ENCODE measurements around the gene NEDD1.

Gene NEDD1

DNA sequence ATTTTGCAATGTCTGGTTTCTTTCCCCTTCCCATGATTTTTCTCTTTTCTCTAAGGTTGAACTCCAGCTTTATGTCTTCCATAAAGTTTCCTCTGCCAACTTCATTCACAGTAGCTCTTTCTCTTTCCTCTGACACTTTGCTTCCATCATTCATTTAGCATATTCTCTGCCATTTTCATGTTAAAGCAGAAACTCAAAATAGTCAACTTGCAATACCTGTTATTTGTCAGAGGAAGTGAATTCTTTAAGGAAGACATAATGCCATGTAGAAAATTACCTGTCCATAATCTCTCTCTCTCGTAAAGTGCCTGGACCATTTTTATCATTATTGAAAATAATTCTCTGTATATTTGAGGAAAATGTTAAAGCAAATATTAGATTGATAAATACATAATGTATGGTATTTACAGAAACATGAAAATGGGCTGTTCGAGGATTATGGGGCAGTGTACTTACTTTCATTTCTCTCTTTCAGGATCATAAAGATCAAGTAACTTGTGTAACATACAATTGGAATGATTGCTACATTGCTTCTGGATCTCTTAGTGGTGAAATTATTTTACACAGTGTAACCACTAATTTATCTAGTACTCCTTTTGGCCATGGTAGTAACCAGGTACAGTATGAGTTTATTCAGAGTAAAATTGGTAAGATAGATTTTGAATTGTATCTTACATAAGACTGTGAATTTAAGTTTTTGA, 12.6 kb downstream of the NEDD1 start:
- TF ChIP-seq, protein P1, sequence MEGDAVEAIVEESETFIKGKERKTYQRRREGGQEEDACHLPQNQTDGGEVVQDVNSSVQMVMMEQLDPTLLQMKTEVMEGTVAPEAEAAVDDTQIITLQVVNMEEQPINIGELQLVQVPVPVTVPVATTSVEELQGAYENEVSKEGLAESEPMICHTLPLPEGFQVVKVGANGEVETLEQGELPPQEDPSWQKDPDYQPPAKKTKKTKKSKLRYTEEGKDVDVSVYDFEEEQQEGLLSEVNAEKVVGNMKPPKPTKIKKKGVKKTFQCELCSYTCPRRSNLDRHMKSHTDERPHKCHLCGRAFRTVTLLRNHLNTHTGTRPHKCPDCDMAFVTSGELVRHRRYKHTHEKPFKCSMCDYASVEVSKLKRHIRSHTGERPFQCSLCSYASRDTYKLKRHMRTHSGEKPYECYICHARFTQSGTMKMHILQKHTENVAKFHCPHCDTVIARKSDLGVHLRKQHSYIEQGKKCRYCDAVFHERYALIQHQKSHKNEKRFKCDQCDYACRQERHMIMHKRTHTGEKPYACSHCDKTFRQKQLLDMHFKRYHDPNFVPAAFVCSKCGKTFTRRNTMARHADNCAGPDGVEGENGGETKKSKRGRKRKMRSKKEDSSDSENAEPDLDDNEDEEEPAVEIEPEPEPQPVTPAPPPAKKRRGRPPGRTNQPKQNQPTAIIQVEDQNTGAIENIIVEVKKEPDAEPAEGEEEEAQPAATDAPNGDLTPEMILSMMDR (IDR thresholded peaks at IDR 0.05; ENCODE audit: low read depth, low read length) = no peak
- no peak for DNase-seq
- peaks cover under 1% of the 10 kb centered on the region; the same call in 1 of the 2 replicates for H3K36me3 ChIP-seq

DNA sequence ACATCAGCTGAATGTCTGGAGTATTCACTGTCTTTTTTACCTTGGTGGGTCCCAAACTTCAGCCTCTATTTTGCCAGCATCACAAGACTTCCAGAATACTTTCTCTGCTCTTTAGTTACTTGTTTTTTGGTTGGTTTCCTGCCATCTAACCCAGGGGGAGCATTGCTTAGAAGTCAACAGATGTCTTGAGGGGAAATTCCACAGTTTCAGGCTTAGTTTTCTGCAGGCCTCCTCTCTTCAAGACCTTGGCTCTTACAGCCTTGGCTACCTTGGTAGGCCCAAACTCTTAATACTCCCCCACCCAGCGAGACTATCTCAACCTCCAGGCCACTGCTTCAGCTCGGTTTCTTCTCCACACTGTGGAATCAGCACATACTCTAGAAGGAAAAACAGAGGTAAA, 41.7 kb downstream of the NEDD1 start:
- H3K4me3 ChIP-seq (ENCODE audit: low read depth, low read length) = no peak overlapping the region
- H3K36me3 ChIP-seq = peaks cover 5% of the 10 kb centered on the region

More for the DNA sequence above, 12.6 kb downstream of the NEDD1 start:
- H3K27me3 ChIP-seq (ENCODE audit: insufficient read depth, low read depth, severe bottlenecking) = no peaks in the 10 kb centered on the region
- H3K4me3 ChIP-seq (ENCODE audit: low read depth, low read length) = no peak overlapping the region
- H3K27ac ChIP-seq = no peak overlapping the region
- no peaks in the 10 kb centered on the region for H3K9me3 ChIP-seq (ENCODE audit: severe bottlenecking)

DNA sequence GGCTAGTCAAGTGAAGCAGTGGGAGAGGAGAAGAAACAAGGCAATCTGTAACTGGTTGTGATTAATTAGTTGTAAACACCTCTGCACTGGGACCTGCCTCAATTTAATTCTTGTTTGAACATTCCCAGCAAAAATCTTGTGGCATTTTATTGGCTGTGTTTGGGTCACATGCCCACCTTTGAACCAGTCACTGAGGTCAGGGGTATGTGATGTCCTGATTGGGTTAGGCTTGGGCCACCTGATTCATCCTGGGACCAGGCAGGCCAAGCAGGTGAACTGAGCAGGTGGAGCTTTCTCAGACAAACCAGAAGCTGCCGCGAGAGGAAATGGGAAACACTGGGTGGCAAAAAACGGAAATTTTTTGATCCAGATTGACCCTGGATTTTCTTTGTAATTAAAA, 72.5 kb downstream of the NEDD1 start:
- no peak overlapping the region for H3K4me3 ChIP-seq (ENCODE audit: low read depth, low read length)
- H3K36me3 ChIP-seq = no peaks in the 10 kb centered on the region
- H3K9me3 ChIP-seq (ENCODE audit: severe bottlenecking) = no peaks in the 10 kb centered on the region
- no peaks in the 10 kb centered on the region for H3K27me3 ChIP-seq (ENCODE audit: insufficient read depth, low read depth, severe bottlenecking)
- TF ChIP-seq, protein P1 (IDR thresholded peaks at IDR 0.05; ENCODE audit: low read depth, low read length) = no peak
- H3K27ac ChIP-seq = no peak overlapping the region
- DNase-seq = no peak

More for the DNA sequence above, 41.7 kb downstream of the NEDD1 start:
- no peak for DNase-seq
- Histone ChIP-seq H3K27me3 (ENCODE audit: insufficient read depth, low read depth, severe bottlenecking) (no peaks in the 10 kb centered on the region), H3K27ac (no peak overlapping the region), H3K9me3 (ENCODE audit: severe bottlenecking) (no peaks in the 10 kb centered on the region)
- TF ChIP-seq, protein P1 (IDR thresholded peaks at IDR 0.05; ENCODE audit: low read depth, low read length) = no peak

DNA sequence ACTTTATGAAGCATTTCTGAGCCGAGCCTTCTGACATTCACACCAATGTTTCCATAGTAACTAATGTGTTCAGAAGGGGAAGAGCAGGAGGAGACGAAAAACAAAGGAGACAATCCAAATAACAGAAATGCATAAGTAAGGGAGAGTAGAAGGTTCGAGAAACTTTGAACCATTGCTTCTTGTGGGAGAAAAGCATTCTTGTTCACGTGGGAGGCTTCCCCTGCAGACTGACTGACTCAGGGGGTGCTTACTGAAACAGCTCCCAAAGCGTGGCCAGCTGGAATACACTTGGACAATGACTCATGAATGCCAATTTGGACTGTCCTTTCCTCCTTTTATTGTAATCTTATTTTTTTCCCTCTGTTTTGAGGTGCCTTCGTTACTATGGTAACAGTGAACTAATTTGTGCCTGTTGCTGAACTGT, 73.9 kb downstream of the NEDD1 start:
- H3K27ac ChIP-seq = no peak overlapping the region
- H3K4me3 ChIP-seq (ENCODE audit: low read depth, low read length) = no peak overlapping the region
- H3K9me3 ChIP-seq (ENCODE audit: severe bottlenecking) = no peaks in the 10 kb centered on the region
- TF ChIP-seq, protein P1 (IDR thresholded peaks at IDR 0.05; ENCODE audit: low read depth, low read length) = no peak
- peaks cover 4% of the 10 kb centered on the region for H3K27me3 ChIP-seq (ENCODE audit: insufficient read depth, low read depth, severe bottlenecking)
- H3K36me3 ChIP-seq = no peaks in the 10 kb centered on the region
- no peak for DNase-seq

DNA sequence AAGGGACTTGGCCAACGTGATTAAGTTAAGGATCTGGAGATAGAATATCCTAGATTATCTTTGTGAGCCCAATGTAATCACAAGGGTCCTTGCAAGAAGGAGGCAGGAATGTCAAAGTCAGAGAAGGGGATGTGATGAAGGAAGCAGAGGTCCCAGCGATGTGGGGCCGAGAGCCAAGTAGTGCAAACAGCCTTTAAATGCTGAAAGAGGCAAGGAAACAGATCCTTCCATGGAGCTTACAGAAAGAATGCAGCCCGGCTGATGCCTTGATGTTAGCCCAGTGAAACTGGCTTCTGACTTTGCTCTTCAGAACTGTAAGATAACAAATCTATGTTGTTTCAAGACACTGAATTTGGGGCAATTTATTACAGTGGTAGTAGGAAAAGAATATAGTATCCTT, 74.9 kb downstream of the NEDD1 start:
- Histone ChIP-seq H3K27me3 (ENCODE audit: insufficient read depth, low read depth, severe bottlenecking) (peaks cover 7% of the 10 kb centered on the region), H3K4me3 (ENCODE audit: low read depth, low read length) (no peak overlapping the region), H3K27ac (no peak overlapping the region), H3K9me3 (ENCODE audit: severe bottlenecking) (no peaks in the 10 kb centered on the region), H3K36me3 (no peaks in the 10 kb centered on the region)
- TF ChIP-seq, protein P1 (IDR thresholded peaks at IDR 0.05; ENCODE audit: low read depth, low read length) = no peak
- no peak for DNase-seq

DNA sequence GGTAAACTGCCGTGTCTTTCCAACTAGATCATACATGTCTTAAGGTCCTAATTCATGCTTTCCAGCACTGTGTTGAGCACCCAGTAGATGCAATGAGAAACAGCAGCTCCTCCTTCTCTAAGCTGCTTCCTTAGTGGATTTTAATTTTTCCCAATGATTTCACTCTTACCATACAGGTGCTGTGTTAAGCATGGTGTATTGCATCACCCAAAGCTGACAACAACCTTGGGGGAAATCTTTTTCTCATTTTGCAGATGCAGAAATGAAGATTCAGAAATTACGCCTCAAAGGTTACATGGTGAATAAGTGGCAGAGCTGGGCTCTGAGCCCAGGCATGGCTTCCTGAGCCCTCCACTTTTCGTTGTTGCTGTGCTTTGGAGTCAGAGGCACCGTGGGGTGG, 75.6 kb downstream of the NEDD1 start:
- DNase-seq = no peak
- Histone ChIP-seq H3K27ac (no peak overlapping the region), H3K27me3 (ENCODE audit: insufficient read depth, low read depth, severe bottlenecking) (peaks cover 7% of the 10 kb centered on the region), H3K36me3 (no peaks in the 10 kb centered on the region), H3K9me3 (ENCODE audit: severe bottlenecking) (no peaks in the 10 kb centered on the region), H3K4me3 (ENCODE audit: low read depth, low read length) (no peak overlapping the region)
- TF ChIP-seq, protein P1 (IDR thresholded peaks at IDR 0.05; ENCODE audit: low read depth, low read length) = no peak

Measured in WERI-Rb-1 (cell line).